ENCODE measurements around the gene PITX1. TPM values are rescaled to one million over a fixed set of nuclear protein-coding genes. Genes with fewer than 3 reads are reported as not detected.

PITX1 gene
- total RNA-seq, 1 experiment from 2014 or later: 31.0 TPM

DNA sequence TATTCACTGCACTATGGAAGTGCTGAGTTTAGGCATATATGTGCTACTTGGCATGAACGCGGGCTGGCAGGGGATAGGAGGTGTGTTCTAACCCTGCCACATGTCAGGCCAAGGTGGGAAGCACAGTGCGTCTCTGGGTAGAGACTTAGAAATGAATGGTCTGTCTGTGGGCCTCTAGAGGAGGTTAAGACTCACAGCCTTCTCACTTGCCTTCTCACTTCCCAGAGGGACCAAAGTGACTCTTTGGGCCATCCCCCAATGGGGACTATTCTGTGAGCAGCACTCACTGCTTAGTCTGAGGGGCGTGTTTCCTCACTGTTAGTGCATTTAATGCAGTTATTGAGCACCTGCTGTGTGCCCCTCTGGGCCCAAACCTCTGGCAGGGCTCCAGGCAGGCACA lies 2.4 kb upstream of the PITX1 start:
- no peaks in the 10 kb centered on the region for H3K9me2 ChIP-seq (ENCODE audit: insufficient read depth)
- peaks cover 23% of the 10 kb centered on the region for H3K79me2 ChIP-seq (ENCODE audit: insufficient read depth, low read length)
- CTCF ChIA-PET: no interaction called here
- no peak overlapping the region for H3K4me3 ChIP-seq (replicated peaks in 1 of 2; ENCODE audit: low read depth in 1 of 2, low read length in 2 of 2)
- H3K27ac ChIP-seq (ENCODE audit: low read depth, low read length): no peak overlapping the region
- no peak overlapping the region for H2AFZ ChIP-seq (ENCODE audit: low read depth, low read length, poor library complexity, severe bottlenecking)
- RAD21 ChIA-PET (ENCODE audit: low non-redundant PET in 1 of 2, low total read pairs in 2 of 2, uncharacterized antibody in 2 of 2, unreplicated experiment in 2 of 2): no interaction called here
- no peaks in the 10 kb centered on the region for H4K20me1 ChIP-seq (ENCODE audit: insufficient read depth)
- no peaks in the 10 kb centered on the region for H3K36me3 ChIP-seq (ENCODE audit: control insufficient read depth in 1 of 2, insufficient read depth in 2 of 2, low read length in 2 of 2)
- no peak overlapping the region for H3K9ac ChIP-seq (ENCODE audit: low read length)
- H3K4me2 ChIP-seq (ENCODE audit: low read length): no peak overlapping the region; the same call in 1 of the 2 replicates
- BruUV-seq (replicated peaks): no TSS peak
- POLR2A ChIA-PET: no interaction called here
- H3K27me3 ChIP-seq (ENCODE audit: insufficient read depth, low read length): 0 out of 2 replicates have a peak, but pooled peaks cover 2% of the 10 kb centered on the region
- DNase-seq (ENCODE audit: low read depth, low spot score) (no peak), ATAC-seq (no peak)
- TF ChIP-seq JUND (IDR thresholded peaks at IDR 0.05) (no peak), SRF (IDR thresholded peaks at IDR 0.05; ENCODE audit: low read depth) (no peak), SP1 (IDR thresholded peaks at IDR 0.05; ENCODE audit: low read depth) (no peak), SIN3A (IDR thresholded peaks at IDR 0.05; ENCODE audit: low read depth) (no peak), MAX (IDR thresholded peaks at IDR 0.05) (no peak), POLR2AphosphoS5 (IDR thresholded peaks at IDR 0.05; ENCODE audit: low read depth, low read length) (no peak), FOSL1 (IDR thresholded peaks at IDR 0.05; ENCODE audit: low read depth) (no peak), CEBPB (IDR thresholded peaks at IDR 0.05; ENCODE audit: low read depth) (no peak), ZBTB33 (IDR thresholded peaks at IDR 0.05; ENCODE audit: extremely low read depth, insufficient replicate concordance, low read length) (no peak), ELF1 (IDR thresholded peaks at IDR 0.05; ENCODE audit: borderline replicate concordance, low read depth) (no peak)
- peaks cover 16 to 45% of the 10 kb centered on the region in 2 experiments for H3K4me1 ChIP-seq (ENCODE audit: control insufficient read depth in 1 of 2, insufficient read depth in 2 of 2, low read length in 2 of 2)
- intact Hi-C loops (cut with micrococcal nuclease): no loop called here
- H3K9me3 ChIP-seq (ENCODE audit: control insufficient read depth in 1 of 2, insufficient read depth in 1 of 2, low read depth in 1 of 2, low read length in 2 of 2): no peaks in the 10 kb centered on the region

- peaks cover 16 to 45% of the 10 kb centered on the region in 2 experiments for H3K4me1 ChIP-seq (ENCODE audit: control insufficient read depth in 1 of 2, insufficient read depth in 2 of 2, low read length in 2 of 2)
- intact Hi-C loops (cut with micrococcal nuclease): no loop called here
- no peaks in the 10 kb centered on the region for H3K27me3 ChIP-seq (ENCODE audit: insufficient read depth, low read length)
- ChIA-PET RAD21 (ENCODE audit: low non-redundant PET in 1 of 2, low total read pairs in 2 of 2, uncharacterized antibody in 2 of 2, unreplicated experiment in 2 of 2) (no interaction called here), POLR2A (no interaction called here), CTCF (no interaction called here)
- BruUV-seq (replicated peaks): no TSS peak
- H4K20me1 ChIP-seq (ENCODE audit: insufficient read depth): no peaks in the 10 kb centered on the region
- no peak for TF ChIP-seq EGR1 (IDR thresholded peaks at IDR 0.05; ENCODE audit: low read depth)
- no peak for TF ChIP-seq ZBTB33 (IDR thresholded peaks at IDR 0.05; ENCODE audit: extremely low read depth, insufficient replicate concordance, low read length)
- TF ChIP-seq SP1 (IDR thresholded peaks at IDR 0.05; ENCODE audit: low read depth): no peak
- TF ChIP-seq, protein P1, sequence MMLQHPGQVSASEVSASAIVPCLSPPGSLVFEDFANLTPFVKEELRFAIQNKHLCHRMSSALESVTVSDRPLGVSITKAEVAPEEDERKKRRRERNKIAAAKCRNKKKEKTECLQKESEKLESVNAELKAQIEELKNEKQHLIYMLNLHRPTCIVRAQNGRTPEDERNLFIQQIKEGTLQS (IDR thresholded peaks at IDR 0.05): no peak
- no peak for TF ChIP-seq SIN3A (IDR thresholded peaks at IDR 0.05; ENCODE audit: low read depth)
- TF ChIP-seq JUND (IDR thresholded peaks at IDR 0.05): no peak
- TF ChIP-seq MAX (IDR thresholded peaks at IDR 0.05): no peak
- no peak overlapping the region for H3K4me2 ChIP-seq (ENCODE audit: low read length)
- H3K9me2 ChIP-seq (ENCODE audit: insufficient read depth): no peaks in the 10 kb centered on the region
- no peaks in the 10 kb centered on the region; a peak in 1 of 4 replicates for H3K36me3 ChIP-seq (ENCODE audit: control insufficient read depth in 1 of 2, insufficient read depth in 2 of 2, low read length in 2 of 2)
- no peak overlapping the region for H2AFZ ChIP-seq (ENCODE audit: low read depth, low read length, poor library complexity, severe bottlenecking)
- no peaks in the 10 kb centered on the region for H3K9me3 ChIP-seq (ENCODE audit: control insufficient read depth in 1 of 2, insufficient read depth in 1 of 2, low read depth in 1 of 2, low read length in 2 of 2)
- H3K4me3 ChIP-seq (replicated peaks in 1 of 2; ENCODE audit: low read depth in 1 of 2, low read length in 2 of 2): no peak overlapping the region
- peaks cover 30% of the 10 kb centered on the region for H3K79me2 ChIP-seq (ENCODE audit: insufficient read depth, low read length)
- H3K27ac ChIP-seq (ENCODE audit: low read depth, low read length): 0 out of 2 replicates have a peak overlapping the region, but pooled peaks have one; percentile 89
- ATAC-seq: no peak
- DNase-seq (ENCODE audit: low read depth, low spot score): no peak
- H3K9ac ChIP-seq (ENCODE audit: low read length): no peak overlapping the region
Measured at GRCh38 chr5:135035678-135036030, 1.6 kb upstream of the PITX1 start.
